SK-N-SH (cell line): Measurements from ENCODE around the gene AHCYL1. TPM values are rescaled to one million over a fixed set of nuclear protein-coding genes. Genes with fewer than 3 reads are reported as not detected.

Experiments
- CTCF ChIA-PET: fragments of 300-600, 350-600 bp; formaldehyde crosslinking; extraction: SDS; loops from one replicate; lab custom pipeline; 2021; lab: Yijun Ruan, JAX
- POLR2A ChIA-PET: fragments of 350-600 bp; sonication (Branson Sonifier 250); formaldehyde crosslinking; extraction: SDS; loops from one replicate; lab custom pipeline; 2020; ENCODE audit warnings: antibody characterized with exemption, inconsistent platforms; lab: Yijun Ruan, JAX
- DNase-seq: peaks from one replicate; pipeline ENCODE4 v3.0.0; 2012
- H2AFZ ChIP-seq: fragments of 200-600 bp; sonication (generic); 2 replicates; pipeline ENCODE4 v1.8.1; 2016; ENCODE audit warnings: antibody characterized with exemption, mild to moderate bottlenecking, low read depth
- H3F3A ChIP-seq: fragments of 200-600 bp; sonication (generic); replicated peaks from 2 replicates; pipeline ENCODE3; 2016; ENCODE audit warnings: antibody characterized with exemption, mild to moderate bottlenecking; ENCODE audit not compliant: insufficient read depth
- H3K27ac ChIP-seq, 2 experiments: fragments of 200-500 bp in 1 of 2; fragments of 200-600 bp in 1 of 2; sonication (Bioruptor generic) in 1 of 2; sonication (generic), shearing (Covaris generic) in 1 of 2; 2 replicates each; pipeline versions ENCODE4 v1.5.1 to v1.6.1; 2014 to 2016; ENCODE audit warnings: low read depth in 2 of 2, inconsistent platforms in 1 of 2, low read length in 1 of 2, mild to moderate bottlenecking in 1 of 2, mixed read lengths in 1 of 2
- H3K27me3 ChIP-seq: fragments of 200-600 bp; sonication (generic), shearing (Covaris generic); 2 replicates; pipeline ENCODE4 v1.6.1; 2016; ENCODE audit warnings: mixed run types; ENCODE audit not compliant: insufficient read depth
- H3K36me3 ChIP-seq, 2 experiments: fragments of 200-500 bp in 1 of 2; fragments of 200-600 bp in 1 of 2; sonication (Bioruptor generic) in 1 of 2; sonication (generic) in 1 of 2; replicated peaks in 1 of 2; 2 replicates each; pipeline versions ENCODE3 to v1.5.1; 2014 to 2016; ENCODE audit warnings: low read length in 1 of 2, mild to moderate bottlenecking in 1 of 2; ENCODE audit not compliant: insufficient read depth in 2 of 2, control insufficient read depth in 1 of 2
- H3K4me1 ChIP-seq, 2 experiments: fragments of 200-500 bp in 1 of 2; fragments of 200-600 bp in 1 of 2; sonication (Bioruptor generic) in 1 of 2; sonication (generic), shearing (Covaris generic) in 1 of 2; 2 replicates each; pipeline versions ENCODE4 v1.5.1 to v1.6.1; 2014 to 2016; ENCODE audit warnings: low read depth in 1 of 2, low read length in 1 of 2, mixed run types in 1 of 2; ENCODE audit not compliant: insufficient read depth in 2 of 2, control insufficient read depth in 1 of 2
- H3K4me2 ChIP-seq: fragments of 200-600 bp; sonication (generic), shearing (Covaris generic); 2 replicates; pipeline ENCODE4 v1.6.1; 2017; ENCODE audit warnings: mixed run types
- H3K4me3 ChIP-seq, 2 experiments: fragments of 200-500 bp in 1 of 2; fragments of 200-600 bp in 1 of 2; sonication (Bioruptor generic) in 1 of 2; sonication (generic), shearing (Covaris generic) in 1 of 2; 2 replicates each; pipeline versions ENCODE4 v1.5.1 to v1.8.1; 2014 to 2016; ENCODE audit warnings: low read depth in 2 of 2, inconsistent platforms in 1 of 2, low read length in 1 of 2, mild to moderate bottlenecking in 1 of 2, mixed read lengths in 1 of 2, moderate library complexity in 1 of 2
- H3K79me2 ChIP-seq: fragments of 200-600 bp; sonication (generic); 2 replicates; pipeline ENCODE4 v1.8.1; 2017; ENCODE audit warnings: mild to moderate bottlenecking; ENCODE audit not compliant: insufficient read depth
- H3K9ac ChIP-seq: fragments of 200-600 bp; sonication (generic); 2 replicates; pipeline ENCODE4 v1.6.1; 2017; ENCODE audit warnings: mixed run types
- H3K9me2 ChIP-seq: fragments of 200-600 bp; sonication (generic); 2 replicates; pipeline ENCODE4 v1.6.1; 2017; ENCODE audit warnings: mixed run types
- H3K9me3 ChIP-seq: fragments of 200-600 bp; sonication (generic); 2 replicates; pipeline ENCODE4 v1.6.1; 2017; ENCODE audit warnings: mixed run types, mild to moderate bottlenecking, moderate library complexity
- H4K20me1 ChIP-seq: fragments of 200-600 bp; sonication (generic); 2 replicates; pipeline ENCODE4 v1.6.1; 2017; ENCODE audit warnings: mild to moderate bottlenecking, mixed run types; ENCODE audit not compliant: insufficient read depth
- GATA2 ChIP-seq: sonication (generic); formaldehyde crosslinking; IDR thresholded peaks from 2 replicates; pipeline ENCODE4 v1.5.0; 2020; ENCODE audit warnings: mild to moderate bottlenecking, missing genetic modification reagents
- MEF2A ChIP-seq: IDR thresholded peaks from 2 replicates; pipeline ENCODE4 v1.4.0; 2012; ENCODE audit warnings: low read depth, borderline replicate concordance
- NRF1 ChIP-seq: IDR thresholded peaks from 2 replicates; pipeline ENCODE4 v1.6.1; 2012; ENCODE audit warnings: low read depth, mild to moderate bottlenecking, low read length
- POLR2AphosphoS5 ChIP-seq: IDR thresholded peaks from 2 replicates; pipeline ENCODE4 v1.6.1; 2012; ENCODE audit warnings: low read depth, low read length
- TCF12 ChIP-seq: IDR thresholded peaks from 2 replicates; pipeline ENCODE4 v1.4.0; 2012
- WGBS: methylation state at CpG from one replicate; pipeline ENCODE4 v1.1.6; 2017; ENCODE audit warnings: low lambda C conversion rate; 5-methylcytosine and 5-hydroxymethylcytosine counted together
- polyA plus RNA-seq, 3 experiments: library from polyadenylated mRNA; depleted of rRNA; stranded (reverse); fragments of >200 nt; gene quantifications; 2 replicates each; pipeline ENCODE4 v1.2.3, GENCODE V29; 2012

The AHCYL1 gene
- polyA plus RNA-seq, 1 of the 3 experiments (the other 2 are of a cell fraction), result 39.7 TPM

GRCh38 chr1:110070671-110071242 is 86.2 kb downstream of the AHCYL1 start, which contains the start of gene ALX3:
ALX3 (minus strand) TSS chr1:110070672; CDS start chr1:110070612, 60 bp downstream.
- H3F3A ChIP-seq, result no peaks in the 10 kb centered on the region
- TF ChIP-seq MEF2A (no peak), GATA2 (no peak), NRF1 (no peak), POLR2AphosphoS5 (no peak), TCF12 (no peak)
- CTCF ChIA-PET, result interaction anchor here (1.8 to 3.6 kb wide), 4 partner anchors 12 to 35 kb away, joined by 10 to 30 read pairs (median 14); no protein-coding TSS in a partner anchor
- H3K4me1 ChIP-seq, result peaks cover 0 to 8% of the 10 kb centered on the region in 2 experiments; a peak in 2 of 4 replicates
- no peak within 1 kb of the TSS for H3K4me3 ChIP-seq
- no peaks in the 10 kb centered on the region for H3K79me2 ChIP-seq
- 100% methylated on average over 1 of the region's 27 CpGs for WGBS
- DNase-seq, result no peak
- no peaks in the 10 kb centered on the region for H4K20me1 ChIP-seq
- POLR2A ChIA-PET, result interaction anchor here (0.9 kb wide), 1 partner anchor 21 kb away, joined by 4 read pairs; no protein-coding TSS in a partner anchor
- no peak within 1 kb of the TSS for H3K27ac ChIP-seq
- H2AFZ ChIP-seq, result no peak within 1 kb of the TSS
- no peaks in the 10 kb centered on the region for H3K36me3 ChIP-seq
- H3K9me3 ChIP-seq, result no peaks in the 10 kb centered on the region
- H3K9ac ChIP-seq, result no peak within 1 kb of the TSS
- no peaks in the 10 kb centered on the region; the same call in 1 of the 2 replicates for H3K27me3 ChIP-seq
- H3K9me2 ChIP-seq, result no peaks in the 10 kb centered on the region
- H3K4me2 ChIP-seq, result no peak within 1 kb of the TSS

Other genes with a start within 250 kb of the AHCYL1 start
- gene GSTM3, start 243.7 kb upstream of the AHCYL1 start, polyA plus RNA-seq (2012; rRNA removed), result 84.9 and 86.6 TPM in 2 replicates
- gene EPS8L3, start 220.8 kb upstream of the AHCYL1 start, polyA plus RNA-seq (2012; rRNA removed), result not detected in 2 replicates
- gene CSF1, start 73.9 kb upstream of the AHCYL1 start, polyA plus RNA-seq (2012; rRNA removed), result 25.3 and 31.9 TPM in 2 replicates
- 34.6 and 46.3 TPM in 2 replicates for gene STRIP1, start 49.9 kb downstream of the AHCYL1 start, polyA plus RNA-seq (2012; rRNA removed)
- not detected in 2 replicates for gene ALX3, start 85.9 kb downstream of the AHCYL1 start, polyA plus RNA-seq (2012; rRNA removed)
- gene UBL4B, start 127.7 kb downstream of the AHCYL1 start, polyA plus RNA-seq (2012; rRNA removed), result not detected in 2 replicates
- 0.62 and 0.67 TPM in 2 replicates for gene SLC6A17, start 165.7 kb downstream of the AHCYL1 start, polyA plus RNA-seq (2012; rRNA removed)
- gene KCNC4, start 225.5 kb downstream of the AHCYL1 start, polyA plus RNA-seq (2012; rRNA removed), result 0.37 and 0.51 TPM in 2 replicates